Bronchial epithelial cell (primary cell): ENCODE measurements around the gene SELENOO. TPM values are rescaled to one million over a fixed set of nuclear protein-coding genes. Genes with fewer than 3 reads are reported as not detected.
"Not testable (repeated sequence)": the region's sequence is repeated elsewhere in the genome, so short reads cannot be mapped to it uniquely, and the experiment has no call there.

ENCODE experiments used
- DNase-seq: peaks from one replicate; pipeline ENCODE4 v3.0.0-alpha.2; 2010; ENCODE audit warnings: low read depth
- FAIRE-seq: peaks from 2 replicates; lab custom pipeline; 2011; peaks lifted over from hg19 to GRCh38; lab: Jason Lieb, UNC
- H3K27me3 ChIP-seq: 2 replicates; pipeline ENCODE4 v1.5.1; 2011; ENCODE audit warnings: low read length; ENCODE audit not compliant: control insufficient read depth, insufficient read depth
- H3K36me3 ChIP-seq: 2 replicates; pipeline ENCODE4 v1.5.1; 2011; ENCODE audit warnings: low read length; ENCODE audit not compliant: control insufficient read depth, insufficient read depth
- H3K4me3 ChIP-seq: 2 replicates; pipeline ENCODE4 v1.5.1; 2011; ENCODE audit warnings: mild to moderate bottlenecking, low read depth, low read length, control low read depth
- total RNA-seq: library from RNA; depleted of rRNA; stranded (reverse); fragments of >200 nt; gene quantifications from 2 replicates; pipeline ENCODE4 v1.2.1, GENCODE V29; 2014
- TF ChIP-seq, protein P1 (sequence below): IDR thresholded peaks from 2 replicates; pipeline ENCODE4 v1.5.1; 2011; ENCODE audit warnings: mild to moderate bottlenecking, moderate library complexity, low read length, control low read depth, inconsistent platforms; ENCODE audit not compliant: insufficient read depth, severe bottlenecking

The SELENOO gene
- total RNA-seq, 1 donor from 2014 or later = 20.8 TPM

DNA sequence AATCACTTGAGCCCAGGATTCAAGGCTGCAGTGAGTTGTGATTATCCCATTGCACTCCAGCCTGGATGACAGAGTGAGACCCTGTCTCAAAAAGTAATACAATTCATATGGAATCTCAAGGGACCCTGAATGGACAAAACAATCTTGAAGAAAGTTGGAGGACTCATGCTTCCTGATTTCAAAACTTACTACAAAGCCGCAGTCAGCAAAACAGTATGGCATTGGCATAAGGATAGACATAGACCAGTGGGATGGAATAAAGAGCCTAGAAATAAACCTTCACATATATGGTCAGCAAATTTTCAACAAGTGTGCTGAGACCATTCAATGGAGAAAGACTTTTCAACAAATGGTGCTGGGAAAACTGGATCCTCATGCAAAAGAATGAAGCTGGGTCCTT lies 2.5 kb downstream of the SELENOO start:
- TF ChIP-seq, protein P1, sequence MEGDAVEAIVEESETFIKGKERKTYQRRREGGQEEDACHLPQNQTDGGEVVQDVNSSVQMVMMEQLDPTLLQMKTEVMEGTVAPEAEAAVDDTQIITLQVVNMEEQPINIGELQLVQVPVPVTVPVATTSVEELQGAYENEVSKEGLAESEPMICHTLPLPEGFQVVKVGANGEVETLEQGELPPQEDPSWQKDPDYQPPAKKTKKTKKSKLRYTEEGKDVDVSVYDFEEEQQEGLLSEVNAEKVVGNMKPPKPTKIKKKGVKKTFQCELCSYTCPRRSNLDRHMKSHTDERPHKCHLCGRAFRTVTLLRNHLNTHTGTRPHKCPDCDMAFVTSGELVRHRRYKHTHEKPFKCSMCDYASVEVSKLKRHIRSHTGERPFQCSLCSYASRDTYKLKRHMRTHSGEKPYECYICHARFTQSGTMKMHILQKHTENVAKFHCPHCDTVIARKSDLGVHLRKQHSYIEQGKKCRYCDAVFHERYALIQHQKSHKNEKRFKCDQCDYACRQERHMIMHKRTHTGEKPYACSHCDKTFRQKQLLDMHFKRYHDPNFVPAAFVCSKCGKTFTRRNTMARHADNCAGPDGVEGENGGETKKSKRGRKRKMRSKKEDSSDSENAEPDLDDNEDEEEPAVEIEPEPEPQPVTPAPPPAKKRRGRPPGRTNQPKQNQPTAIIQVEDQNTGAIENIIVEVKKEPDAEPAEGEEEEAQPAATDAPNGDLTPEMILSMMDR = no peak
- Histone ChIP-seq H3K27me3 (no peaks in the 10 kb centered on the region), H3K36me3 (peaks cover 12% of the 10 kb centered on the region), H3K4me3 (no peak overlapping the region)
- FAIRE-seq (no peak), DNase-seq (no peak)

GRCh38 chr22:50204571-50204970 lies 3.8 kb downstream of the SELENOO start:
- FAIRE-seq = no peak
- TF ChIP-seq, protein P1 = no peak
- no peak for DNase-seq
- no peaks in the 10 kb centered on the region for H3K27me3 ChIP-seq
- H3K4me3 ChIP-seq = no peak overlapping the region
- H3K36me3 ChIP-seq = peaks cover 14% of the 10 kb centered on the region

DNA sequence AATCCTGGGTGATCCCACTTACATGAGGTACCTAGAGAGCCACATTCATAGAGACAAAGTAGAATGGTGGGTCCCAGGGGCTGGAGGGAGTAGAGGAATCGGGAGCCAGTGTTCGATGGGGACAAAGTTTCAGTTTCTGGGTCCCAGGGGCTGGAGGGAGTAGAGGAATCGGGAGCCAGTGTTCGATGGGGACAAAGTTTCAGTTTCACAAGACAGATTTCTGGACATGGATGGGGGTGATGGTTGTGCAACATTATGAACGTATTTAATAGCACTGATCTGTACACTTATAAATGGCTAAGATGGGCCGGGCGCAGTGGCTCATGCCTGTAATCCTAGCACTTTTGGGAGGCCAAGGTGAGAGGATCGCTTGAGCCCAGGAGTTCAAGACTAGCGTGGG lies 4.2 kb downstream of the SELENOO start:
- not testable (repeated sequence) for H3K4me3 ChIP-seq, DNase-seq, H3K27me3 ChIP-seq
- peaks cover 15% of the 10 kb centered on the region for H3K36me3 ChIP-seq
- peak; percentile 68 for FAIRE-seq

GRCh38 chr22:50205781-50206569 lies 5.2 kb downstream of the SELENOO start:
- TF ChIP-seq, protein P1 = no peak

GRCh38 chr22:50206599-50206998 lies 5.8 kb downstream of the SELENOO start:
- Histone ChIP-seq H3K36me3 (peaks cover 25% of the 10 kb centered on the region), H3K27me3 (no peaks in the 10 kb centered on the region), H3K4me3 (no peak overlapping the region)
- FAIRE-seq (no peak), DNase-seq (no peak)
- TF ChIP-seq, protein P1 = peak; percentile 45

More at GRCh38 chr22:50205781-50206569, 5.2 kb downstream of the SELENOO start:
- no peak for DNase-seq
- H3K4me3 ChIP-seq = no peak overlapping the region
- FAIRE-seq = no peak
- peaks cover 23% of the 10 kb centered on the region for H3K36me3 ChIP-seq
- no peaks in the 10 kb centered on the region for H3K27me3 ChIP-seq

- Histone ChIP-seq H3K27me3 (no peaks in the 10 kb centered on the region), H3K4me3 (no peak overlapping the region), H3K36me3 (peaks cover 28% of the 10 kb centered on the region)
- FAIRE-seq = no peak
- no peak for DNase-seq
- TF ChIP-seq, protein P1 = no peak
Measured at GRCh38 chr22:50207383-50208140, 6.8 kb downstream of the SELENOO start.
